Pulmonary artery endothelial cell (primary cell): Measurements from ENCODE around the gene CLMP. TPM values are rescaled to one million over a fixed set of nuclear protein-coding genes. Genes with fewer than 3 reads are reported as not detected.

Source experiments
- DNase-seq: peaks from one replicate; pipeline ENCODE4 v3.0.0-alpha.2; 2011; ENCODE audit warnings: low read depth, low spot score
- total RNA-seq: library from RNA; depleted of rRNA; stranded (reverse); fragments of >200 nt; gene quantifications from 2 replicates; pipeline ENCODE4 v1.2.3, GENCODE V29; 2014

Gene CLMP, protein sequence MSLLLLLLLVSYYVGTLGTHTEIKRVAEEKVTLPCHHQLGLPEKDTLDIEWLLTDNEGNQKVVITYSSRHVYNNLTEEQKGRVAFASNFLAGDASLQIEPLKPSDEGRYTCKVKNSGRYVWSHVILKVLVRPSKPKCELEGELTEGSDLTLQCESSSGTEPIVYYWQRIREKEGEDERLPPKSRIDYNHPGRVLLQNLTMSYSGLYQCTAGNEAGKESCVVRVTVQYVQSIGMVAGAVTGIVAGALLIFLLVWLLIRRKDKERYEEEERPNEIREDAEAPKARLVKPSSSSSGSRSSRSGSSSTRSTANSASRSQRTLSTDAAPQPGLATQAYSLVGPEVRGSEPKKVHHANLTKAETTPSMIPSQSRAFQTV
- 2.3 and 12.3 TPM in 2 replicates for total RNA-seq

GRCh38 chr11:123195188-123196059 lies at the start of gene CLMP:
Gene CLMP (minus strand): TSS chr11:123195248. CDS start chr11:123194940, 308 bp downstream.
- no peak for DNase-seq

DNA sequence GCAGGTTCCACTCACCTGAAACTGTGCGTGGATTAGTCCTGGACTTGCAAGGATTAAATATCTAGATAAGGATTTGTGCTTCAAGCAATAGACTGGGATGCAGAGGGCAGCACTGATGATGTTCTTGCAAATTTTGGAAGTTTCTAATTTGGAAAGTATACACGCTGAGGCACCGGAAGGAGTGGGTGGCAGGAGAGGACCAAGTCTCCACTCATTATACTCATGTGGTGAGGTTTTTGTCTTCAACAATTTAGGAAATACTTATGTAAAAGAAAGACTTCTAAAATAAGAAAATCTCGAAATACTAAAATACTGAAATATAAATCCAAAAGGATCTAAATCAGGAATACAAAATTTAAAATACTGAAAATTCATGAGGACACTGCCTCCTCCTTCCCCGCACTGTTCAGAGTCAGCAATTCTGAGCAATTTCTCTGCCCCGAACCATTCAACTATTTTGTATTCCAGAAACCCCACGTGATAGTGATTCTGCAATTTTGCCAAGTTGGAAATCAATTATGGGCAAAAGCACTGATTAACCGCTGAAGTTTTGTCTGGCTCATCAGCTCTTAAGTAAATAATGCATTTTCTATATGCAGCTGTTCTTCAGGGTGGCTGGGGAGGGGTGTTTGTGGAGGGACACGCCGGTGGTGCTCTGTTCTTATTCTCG lies 47.0 kb upstream of the CLMP start:
- no peak for DNase-seq

GRCh38 chr11:123241294-123241693 lies 46.2 kb upstream of the CLMP start:
- DNase-seq = no peak

DNA sequence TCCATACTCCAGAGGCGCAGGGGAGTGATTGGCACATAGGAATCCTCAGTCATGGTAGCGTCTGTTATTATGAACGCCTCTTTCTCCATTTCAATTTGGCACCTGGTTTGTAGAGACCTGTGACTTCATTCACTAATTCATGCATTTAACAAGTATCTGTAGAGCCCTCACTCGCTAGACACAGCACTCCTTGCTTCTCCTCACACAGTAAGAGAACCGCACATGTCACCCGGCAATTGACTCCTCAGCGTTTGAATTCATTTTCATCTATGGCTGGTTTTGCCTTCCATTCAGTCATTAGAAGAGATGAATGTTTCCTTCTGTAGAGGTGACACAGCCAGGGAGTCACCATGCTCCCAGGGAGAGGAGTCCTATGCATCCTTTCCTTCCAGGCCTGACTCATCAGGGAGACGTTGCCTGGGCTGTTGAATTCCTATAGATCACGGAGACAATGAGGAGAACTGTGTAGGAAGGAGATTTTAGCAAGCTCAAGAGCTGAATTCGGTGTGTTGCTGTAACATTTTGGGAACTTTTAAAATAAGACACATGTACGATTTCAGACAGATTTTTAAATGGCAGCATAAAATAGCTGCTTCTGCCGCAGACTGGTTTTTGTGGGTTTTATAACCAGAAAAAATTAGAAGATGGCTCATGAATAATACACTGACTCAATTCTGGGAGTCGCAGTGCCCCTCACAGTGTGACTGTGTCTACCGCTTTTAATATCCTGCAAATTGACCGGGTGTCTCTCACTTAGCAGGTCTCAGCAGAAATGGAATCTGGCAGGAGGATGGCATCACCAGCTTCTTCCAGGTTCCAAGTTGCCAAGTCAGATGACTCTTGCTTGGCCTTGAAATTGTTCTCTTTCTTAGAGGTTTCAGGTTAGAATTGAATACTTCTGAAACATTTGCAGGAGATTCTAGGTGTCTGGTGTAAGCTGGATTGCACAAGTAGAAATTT lies 44.4 kb upstream of the CLMP start:
- no peak for DNase-seq

- DNase-seq = no peak
These were observed 43.2 kb upstream of the CLMP start for GRCh38 chr11:123238297-123238696.

- no peak for DNase-seq
These were observed 41.8 kb upstream of the CLMP start for GRCh38 chr11:123236879-123237278.

DNA sequence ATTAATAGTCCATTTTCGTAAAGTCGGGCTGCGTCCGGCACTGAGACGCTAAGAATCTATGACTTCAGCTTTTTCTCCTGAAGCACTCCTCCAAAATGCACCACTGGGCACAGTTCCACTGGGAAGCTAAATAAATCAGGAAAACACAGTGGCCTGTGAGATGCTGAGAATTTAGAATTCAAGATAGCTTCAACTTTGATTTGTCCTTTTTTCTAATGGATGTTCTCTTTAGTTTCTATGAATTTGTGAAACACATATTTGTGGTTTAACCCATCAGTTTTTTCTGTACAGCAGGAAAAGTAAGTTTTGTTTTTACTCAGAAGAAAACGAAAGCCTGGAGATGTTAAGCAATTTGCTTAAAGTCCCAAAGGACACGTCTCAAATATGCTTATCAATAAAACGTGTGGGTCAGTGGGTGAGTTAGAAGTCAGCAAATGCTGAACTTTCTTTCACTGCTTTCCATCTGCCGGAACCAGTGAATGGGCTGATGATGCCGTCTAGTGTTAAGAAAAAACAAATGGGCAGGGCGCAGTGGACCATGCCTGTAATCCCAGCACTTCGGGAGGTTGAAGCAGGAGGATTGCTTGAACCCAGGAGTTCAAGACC lies 40.7 kb upstream of the CLMP start:
- no peak for DNase-seq

DNA sequence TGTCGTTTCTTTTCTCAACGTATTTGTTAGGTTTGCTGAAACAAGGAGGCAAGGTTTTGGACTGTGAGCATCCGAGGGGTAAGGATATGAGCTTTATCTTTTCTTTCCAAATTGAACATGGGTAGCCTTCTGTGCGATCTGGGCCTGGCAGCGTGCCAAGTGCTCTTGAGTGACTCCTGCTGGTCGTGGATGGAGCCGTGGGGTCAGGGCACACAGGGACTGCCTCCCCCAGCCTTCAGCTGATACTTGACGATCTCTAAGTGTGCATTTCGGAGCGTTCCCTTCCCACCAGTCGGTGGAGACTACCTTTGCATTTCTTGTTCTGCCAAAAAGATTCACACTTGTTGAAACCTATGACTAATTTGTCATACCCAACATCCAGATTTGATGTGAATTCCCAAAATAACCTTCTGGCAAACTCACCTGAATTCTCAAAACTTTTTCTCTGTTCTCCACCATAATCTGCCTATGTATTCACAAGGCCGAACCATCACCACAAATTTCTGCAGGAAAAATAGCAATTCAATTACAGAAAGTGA lies 40.1 kb upstream of the CLMP start:
- no peak for DNase-seq

- no peak for DNase-seq
These were observed 38.9 kb upstream of the CLMP start for GRCh38 chr11:123233975-123234334.

- no peak for DNase-seq
These were observed 38.4 kb upstream of the CLMP start for GRCh38 chr11:123233280-123233974.

GRCh38 chr11:123231777-123232176 lies 36.7 kb upstream of the CLMP start:
- DNase-seq = no peak

DNA sequence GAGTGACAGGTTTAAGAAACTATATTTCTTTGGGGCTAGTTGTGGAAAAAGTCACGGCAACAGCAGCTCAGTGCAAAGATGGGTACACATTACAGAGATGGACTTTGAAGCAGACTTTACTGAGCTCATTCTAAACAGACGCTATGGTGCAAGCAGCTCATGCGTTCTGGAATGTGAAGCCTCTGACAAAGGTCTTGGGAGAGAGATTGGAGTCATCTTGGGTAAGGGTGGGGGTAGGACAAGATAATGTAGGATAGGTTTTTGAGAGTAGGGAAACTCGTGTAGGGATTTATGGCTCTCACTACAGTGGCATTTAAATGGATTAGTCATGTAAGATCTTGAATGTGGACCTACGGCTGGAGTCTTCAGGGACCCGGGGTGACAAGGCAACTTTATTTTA lies 36.2 kb upstream of the CLMP start:
- no peak for DNase-seq

GRCh38 chr11:123230346-123230745 lies 35.3 kb upstream of the CLMP start:
- no peak for DNase-seq

DNA sequence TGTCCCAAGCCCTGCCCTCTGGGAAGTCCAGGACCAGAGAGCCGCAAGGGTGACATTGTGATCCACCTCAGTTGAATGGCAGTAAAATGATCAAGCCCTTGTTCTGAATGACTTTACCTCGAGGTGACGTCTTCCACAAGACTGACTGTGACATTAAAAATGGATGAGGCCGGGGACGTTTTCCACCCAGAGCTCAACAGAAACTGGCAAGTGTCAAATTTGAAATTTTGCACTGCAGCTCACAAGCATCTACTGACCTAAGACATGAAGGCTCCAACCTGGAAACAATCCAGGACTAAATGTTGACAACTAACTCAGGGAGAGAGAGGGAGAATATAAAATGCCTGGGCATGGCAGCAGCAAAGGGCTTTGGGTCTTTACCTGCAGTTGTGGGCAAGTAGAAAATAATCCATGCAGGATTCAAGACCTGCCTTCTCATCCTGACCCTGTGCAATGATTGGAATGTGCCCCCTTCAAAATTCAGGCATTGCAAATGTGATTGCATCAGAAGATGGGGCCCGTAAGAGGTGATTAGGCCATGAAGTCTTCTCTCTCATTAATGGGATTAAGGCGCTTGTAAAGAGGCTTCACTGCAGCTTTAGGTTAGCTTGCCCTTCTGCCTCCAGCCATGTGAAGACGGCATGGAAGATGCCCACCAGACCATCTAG lies 33.6 kb upstream of the CLMP start:
- no peak for DNase-seq

- DNase-seq = no peak
These were observed 32.9 kb upstream of the CLMP start for GRCh38 chr11:123227763-123228495.

DNA sequence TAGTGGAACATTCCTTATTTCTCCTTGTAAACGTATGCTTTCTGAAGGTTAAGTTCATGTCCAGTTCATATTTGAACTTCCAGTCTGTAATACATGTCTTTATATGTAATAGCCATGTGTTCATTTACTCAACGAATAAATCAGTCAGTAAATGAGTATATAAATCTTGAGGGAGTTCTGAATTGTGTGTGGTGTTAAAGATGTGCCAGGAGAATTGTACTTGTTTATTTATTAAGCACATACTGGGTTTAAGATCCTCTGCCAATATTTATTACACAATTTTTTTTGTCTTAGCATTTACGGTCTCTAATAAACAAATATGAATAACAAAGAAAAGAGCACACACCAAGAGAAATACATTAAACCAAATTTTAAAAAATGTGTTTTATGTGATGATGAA lies 26.5 kb upstream of the CLMP start:
- DNase-seq = no peak

DNA sequence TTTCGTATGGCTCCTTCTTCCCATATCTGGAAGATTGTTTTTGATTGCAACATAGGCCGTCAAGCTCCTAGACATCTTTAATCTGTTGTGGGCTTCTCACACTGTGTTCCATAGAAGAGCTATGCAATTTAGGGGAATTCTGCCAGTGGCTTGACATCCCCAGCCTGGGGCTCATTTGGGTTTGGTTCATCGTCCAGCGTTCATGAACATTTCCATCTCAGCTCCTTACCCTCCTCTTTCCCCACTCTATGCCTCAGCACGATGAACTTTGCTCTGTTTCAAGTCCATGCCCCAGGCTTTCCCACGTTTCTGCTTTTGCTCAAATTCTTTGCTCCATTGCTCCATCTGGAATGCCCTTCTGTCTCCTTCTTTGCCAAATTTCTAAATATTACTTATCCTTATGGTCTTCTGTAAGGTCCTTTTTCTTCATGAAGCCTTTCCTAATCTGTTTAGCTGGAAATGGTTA lies 26.1 kb upstream of the CLMP start:
- no peak for DNase-seq

GRCh38 chr11:123219066-123219690 lies 24.1 kb upstream of the CLMP start:
- DNase-seq = no peak
